HepG2 (cell line): ENCODE measurements around the gene VASN. TPM values are rescaled to one million over a fixed set of nuclear protein-coding genes. Genes with fewer than 3 reads are reported as not detected.

Source experiments
- ATF4 ChIP-seq, 2 experiments: fragments of 450-650 bp in 1 of 2; sonication (generic) in 1 of 2; formaldehyde crosslinking; IDR thresholded peaks; 2 replicates each; pipeline versions ENCODE4 v1.5.0 to v1.8.0; 2020 to 2022; ENCODE audit warnings: mild to moderate bottlenecking in 1 of 2, missing genetic modification reagents in 1 of 2
- BRD4 ChIP-seq: sonication (generic); formaldehyde crosslinking; IDR thresholded peaks from 2 replicates; pipeline ENCODE4 v1.4.0; 2020; ENCODE audit warnings: missing genetic modification reagents
- ESRRA ChIP-seq: sonication (generic); formaldehyde crosslinking; IDR thresholded peaks from 2 replicates; pipeline ENCODE4 v1.5.1; 2020; ENCODE audit warnings: mild to moderate bottlenecking, low read depth, missing genetic modification reagents
- ETS1 ChIP-seq: sonication (generic); formaldehyde crosslinking; IDR thresholded peaks from 2 replicates; pipeline ENCODE4 v1.4.0; 2020; ENCODE audit warnings: missing genetic modification reagents
- HOMEZ ChIP-seq: IDR thresholded peaks from 2 replicates; pipeline ENCODE4 v1.6.1; 2016; ENCODE audit warnings: low read depth
- JARID2 ChIP-seq: sonication (generic); formaldehyde crosslinking; IDR thresholded peaks from 2 replicates; pipeline ENCODE4 v1.8.1; 2023; ENCODE audit warnings: missing genetic modification reagents, inconsistent platforms; ENCODE audit not compliant: insufficient replicate concordance
- KDM5B ChIP-seq: sonication (generic); formaldehyde crosslinking; IDR thresholded peaks from 2 replicates; pipeline ENCODE4 v1.4.0; 2020; ENCODE audit warnings: missing genetic modification reagents, mild to moderate bottlenecking, borderline replicate concordance
- KLF12 ChIP-seq: sonication (generic); formaldehyde crosslinking; IDR thresholded peaks from 2 replicates; pipeline ENCODE4 v1.4.0; 2020; ENCODE audit warnings: missing genetic modification reagents, borderline replicate concordance
- KLF16 ChIP-seq, 2 experiments: sonication (generic) in 1 of 2; formaldehyde crosslinking in 1 of 2; IDR thresholded peaks; 2 replicates each; pipeline versions ENCODE4 v1.6.1 to v1.8.0; 2016 to 2023; ENCODE audit warnings: missing genetic modification reagents in 2 of 2, missing compliant biosample characterization in 1 of 2
- PAXIP1 ChIP-seq: sonication (generic); formaldehyde crosslinking; conservative IDR thresholded peaks from 2 replicates; pipeline ENCODE4 v1.4.0; 2020; ENCODE audit warnings: mild to moderate bottlenecking, missing genetic modification reagents, moderate library complexity
- PLRG1 ChIP-seq: fragments of 450-650 bp; conservative IDR thresholded peaks from 2 replicates; pipeline ENCODE4 v1.6.1; 2016
- REPIN1 ChIP-seq: sonication (generic); formaldehyde crosslinking; IDR thresholded peaks from 2 replicates; pipeline ENCODE4 v1.8.0; 2022; ENCODE audit warnings: missing genetic modification reagents, low read depth, mild to moderate bottlenecking, borderline replicate concordance
- SMYD3 ChIP-seq: sonication (generic); formaldehyde crosslinking; IDR thresholded peaks from 2 replicates; pipeline ENCODE4 v1.8.1; 2023; ENCODE audit warnings: mild to moderate bottlenecking, missing genetic modification reagents
- ZBTB33 ChIP-seq: sonication (generic); formaldehyde crosslinking; IDR thresholded peaks from 2 replicates; pipeline ENCODE4 v1.4.0; 2020; ENCODE audit warnings: missing genetic modification reagents
- ZNF30 ChIP-seq: sonication (generic); formaldehyde crosslinking; IDR thresholded peaks from 2 replicates; pipeline ENCODE4 v1.5.0; 2020; ENCODE audit warnings: mild to moderate bottlenecking, missing genetic modification reagents
- ZNF362 ChIP-seq: sonication (generic); formaldehyde crosslinking; IDR thresholded peaks from 2 replicates; pipeline ENCODE4 v1.4.0; 2020; ENCODE audit warnings: missing genetic modification reagents, mild to moderate bottlenecking, borderline replicate concordance
- ZNF562 ChIP-seq: sonication (generic); formaldehyde crosslinking; IDR thresholded peaks from 2 replicates; pipeline ENCODE4 v1.8.0; 2022; ENCODE audit warnings: missing genetic modification reagents, borderline replicate concordance
- ZSCAN25 ChIP-seq: sonication (generic); formaldehyde crosslinking; IDR thresholded peaks from 2 replicates; pipeline ENCODE4 v1.8.0; 2022; ENCODE audit warnings: mild to moderate bottlenecking, missing genetic modification reagents
- polyA plus RNA-seq, 8 experiments: library from polyadenylated mRNA; depleted of rRNA in 3 of 8; stranded (reverse) in 7 of 8; unstranded in 1 of 8; fragments of >200 nt; fragmentation: Illumina TruSeq in 4 of 8; extraction: Trizol in 4 of 8; gene quantifications; 2 replicates each; pipeline versions ENCODE4 v1.2.1 to v1.2.3, GENCODE V29; 2011 to 2016; ENCODE audit warnings: low read depth in 4 of 8, missing spikeins in 1 of 8, mixed read lengths in 1 of 8; ENCODE audit not compliant: insufficient read depth in 1 of 8
- total RNA-seq, 5 experiments: library from RNA; depleted of rRNA; stranded (reverse); fragments of >200 nt; fragmentation: Illumina TruSeq; extraction: Trizol; gene quantifications; 2 replicates each; pipeline ENCODE4 v1.2.3, GENCODE V29; 2016; ENCODE audit warnings: low read depth in 1 of 5

VASN gene
- total and polyA plus RNA-seq, 2 of the 13 experiments (the other 11 are each of a cell fraction or from before 2014, with no cell fraction given), result 8.4 to 18.2 TPM

- TF ChIP-seq HOMEZ (CRISPR knock-in tag), result no peak
- TF ChIP-seq ZNF562 (CRISPR knock-in tag), result no peak
- TF ChIP-seq ZNF362 (CRISPR knock-in tag), result peak; percentile 44; the same call in 1 of the 2 replicates
- peak; percentile 52; the same call in 1 of the 2 replicates for TF ChIP-seq KDM5B (CRISPR knock-in tag)
- no peak for TF ChIP-seq PLRG1
- no peak for TF ChIP-seq KLF16 (CRISPR knock-in tag; IDR thresholded peaks at IDR 0.05)
- no peak for TF ChIP-seq SMYD3 (CRISPR knock-in tag)
- TF ChIP-seq KLF12 (CRISPR knock-in tag), result 0 out of 2 replicates have a peak, but pooled peaks have one; percentile 47
- no peak for TF ChIP-seq ESRRA (CRISPR knock-in tag)
- no peak for TF ChIP-seq ZNF30 (CRISPR knock-in tag)
- TF ChIP-seq ZBTB33 (CRISPR knock-in tag), result peak; percentile 96
- TF ChIP-seq REPIN1 (CRISPR knock-in tag), result no peak
- TF ChIP-seq ETS1 (CRISPR knock-in tag), result no peak
- TF ChIP-seq BRD4, result peak; percentile 68; the same call in 1 of the 2 replicates
- TF ChIP-seq PAXIP1, result no peak
- TF ChIP-seq ZSCAN25 (CRISPR knock-in tag), result no peak
- TF ChIP-seq JARID2 (CRISPR knock-in tag), result no peak
- no peak for TF ChIP-seq ATF4 (CRISPR knock-in tag; IDR thresholded peaks at IDR 0.05)
Measured at GRCh38 chr16:4402439-4403132, 30.9 kb downstream of the VASN start (continued).
